HepG2 (cell line): ENCODE results near the gene RING1. TPM values are rescaled to one million over a fixed set of nuclear protein-coding genes. Genes with fewer than 3 reads are reported as not detected.
A peak's percentile ranks its signal among the peaks of the same experiment; 100 is the strongest.

Experiments used
- ATF1 ChIP-seq: IDR thresholded peaks from 2 replicates; pipeline ENCODE4 v1.6.1; 2016; ENCODE audit warnings: mild to moderate bottlenecking, control low read depth
- ATF7-NPFF ChIP-seq: sonication (generic); formaldehyde crosslinking; IDR thresholded peaks from 2 replicates; pipeline ENCODE4 v1.8.1; 2023; ENCODE audit warnings: mild to moderate bottlenecking, low read depth, missing genetic modification reagents, moderate library complexity
- CHD4 ChIP-seq: fragments of 200-600 bp; sonication (generic); IDR thresholded peaks from 2 replicates; pipeline ENCODE4 v1.7.0; 2017; ENCODE audit warnings: mild to moderate bottlenecking, low read length, borderline replicate concordance
- FUBP1 ChIP-seq: sonication (generic); formaldehyde crosslinking; IDR thresholded peaks from 2 replicates; pipeline ENCODE4 v1.5.1; 2020; ENCODE audit warnings: missing genetic modification reagents, mild to moderate bottlenecking, borderline replicate concordance
- KLF16 ChIP-seq, 2 experiments: sonication (generic) in 1 of 2; formaldehyde crosslinking in 1 of 2; IDR thresholded peaks; 2 replicates each; pipeline versions ENCODE4 v1.6.1 to v1.8.0; 2016 to 2023; ENCODE audit warnings: missing genetic modification reagents in 2 of 2, missing compliant biosample characterization in 1 of 2
- NAIF1 ChIP-seq: sonication (generic); formaldehyde crosslinking; IDR thresholded peaks from 2 replicates; pipeline ENCODE4 v1.5.0; 2020; ENCODE audit warnings: mild to moderate bottlenecking, missing genetic modification reagents, borderline replicate concordance
- NFKB2 ChIP-seq: sonication (generic); formaldehyde crosslinking; IDR thresholded peaks from 2 replicates; pipeline ENCODE4 v1.4.0; 2020; ENCODE audit warnings: missing genetic modification reagents, borderline replicate concordance
- SP1 ChIP-seq, 2 experiments: fragments of 450-650 bp in 1 of 2; sonication (generic) in 1 of 2; formaldehyde crosslinking in 1 of 2; IDR thresholded peaks; 2 replicates each; pipeline versions ENCODE4 v1.4.0 to v1.6.1; 2016 to 2020; ENCODE audit warnings: missing genetic modification reagents in 1 of 2
- ZFP36 ChIP-seq: fragments of 150-350 bp; IDR thresholded peaks from 2 replicates; pipeline ENCODE4 v1.6.1; 2018; ENCODE audit warnings: borderline replicate concordance, low read length, low read depth; ENCODE audit not compliant: partially characterized antibody
- ZNF10 ChIP-seq: sonication (generic); formaldehyde crosslinking; IDR thresholded peaks from 2 replicates; pipeline ENCODE4 v1.4.0; 2020; ENCODE audit warnings: mild to moderate bottlenecking, low read depth, missing genetic modification reagents, borderline replicate concordance
- ZNF205 ChIP-seq: IDR thresholded peaks from 2 replicates; pipeline ENCODE4 v1.6.1; 2018; ENCODE audit warnings: missing biosample characterization, missing genetic modification reagents
- ZNF232 ChIP-seq: sonication (generic); formaldehyde crosslinking; IDR thresholded peaks from 2 replicates; pipeline ENCODE4 v1.4.0; 2020; ENCODE audit warnings: missing genetic modification reagents, borderline replicate concordance
- ZNF251 ChIP-seq: sonication (generic); formaldehyde crosslinking; IDR thresholded peaks from 2 replicates; pipeline ENCODE4 v1.9.0; 2021; ENCODE audit warnings: mild to moderate bottlenecking, missing genetic modification reagents
- ZNF549 ChIP-seq: sonication (generic); formaldehyde crosslinking; IDR thresholded peaks from 2 replicates; pipeline ENCODE4 v1.5.0; 2020; ENCODE audit warnings: missing genetic modification reagents
- ZNF609 ChIP-seq: sonication (generic); formaldehyde crosslinking; IDR thresholded peaks from 2 replicates; pipeline ENCODE4 v1.4.0; 2020; ENCODE audit warnings: mild to moderate bottlenecking, missing genetic modification reagents, borderline replicate concordance
- ZNF766 ChIP-seq: sonication (generic); formaldehyde crosslinking; IDR thresholded peaks from 2 replicates; pipeline ENCODE4 v1.5.0; 2020; ENCODE audit warnings: missing genetic modification reagents, borderline replicate concordance
- ZNF775 ChIP-seq: sonication (generic); formaldehyde crosslinking; IDR thresholded peaks from 2 replicates; pipeline ENCODE4 v1.4.0; 2020; ENCODE audit warnings: missing genetic modification reagents, mild to moderate bottlenecking, moderate library complexity, borderline replicate concordance
- polyA plus RNA-seq, 8 experiments: library from polyadenylated mRNA; depleted of rRNA in 3 of 8; stranded (reverse) in 7 of 8; unstranded in 1 of 8; fragments of >200 nt; fragmentation: Illumina TruSeq in 4 of 8; extraction: Trizol in 4 of 8; gene quantifications; 2 replicates each; pipeline versions ENCODE4 v1.2.1 to v1.2.3, GENCODE V29; 2011 to 2016; ENCODE audit warnings: low read depth in 4 of 8, missing spikeins in 1 of 8, mixed read lengths in 1 of 8; ENCODE audit not compliant: insufficient read depth in 1 of 8
- total RNA-seq, 5 experiments: library from RNA; depleted of rRNA; stranded (reverse); fragments of >200 nt; fragmentation: Illumina TruSeq; extraction: Trizol; gene quantifications; 2 replicates each; pipeline ENCODE4 v1.2.3, GENCODE V29; 2016; ENCODE audit warnings: low read depth in 1 of 5
- TF ChIP-seq, protein P1 (sequence below): sonication (generic); formaldehyde crosslinking; IDR thresholded peaks from 2 replicates; pipeline ENCODE4 v1.4.0; 2020; ENCODE audit warnings: missing genetic modification reagents
- TF ChIP-seq, protein P2 (sequence below): sonication (generic); formaldehyde crosslinking; IDR thresholded peaks from 2 replicates; pipeline ENCODE4 v1.9.0; 2021; ENCODE audit warnings: missing genetic modification reagents, borderline replicate concordance

The RING1 gene
- total and polyA plus RNA-seq, 2 of the 13 experiments (the other 11 are each of a cell fraction or from before 2014, with no cell fraction given) = 23.9 to 33.6 TPM

GRCh38 chr6:33208091-33208967, at the start of gene RING1 (continued):
- TF ChIP-seq ZNF609 (CRISPR knock-in tag) = peak; percentile 39; the same call in 1 of the 2 replicates
- no peak for TF ChIP-seq ZNF251 (CRISPR knock-in tag)
- TF ChIP-seq ATF7-NPFF (CRISPR knock-in tag) = peak; percentile 91
- TF ChIP-seq ZNF10 (CRISPR knock-in tag) = no peak
- TF ChIP-seq NAIF1 (CRISPR knock-in tag) = no peak
- no peak for TF ChIP-seq CHD4
- TF ChIP-seq ZNF549 = no peak
- TF ChIP-seq ATF1 (CRISPR knock-in tag) = peak; percentile 73; the same call in 1 of the 2 replicates
- peak; percentile 65; the same call in 1 of the 2 replicates for TF ChIP-seq NFKB2 (CRISPR knock-in tag)
- TF ChIP-seq SP1 (IDR thresholded peaks at IDR 0.05) = no peak
- peak; percentile 64; the same call in 1 of the 2 replicates for TF ChIP-seq SP1 (CRISPR knock-in tag; IDR thresholded peaks at IDR 0.05)
- TF ChIP-seq, protein P1, sequence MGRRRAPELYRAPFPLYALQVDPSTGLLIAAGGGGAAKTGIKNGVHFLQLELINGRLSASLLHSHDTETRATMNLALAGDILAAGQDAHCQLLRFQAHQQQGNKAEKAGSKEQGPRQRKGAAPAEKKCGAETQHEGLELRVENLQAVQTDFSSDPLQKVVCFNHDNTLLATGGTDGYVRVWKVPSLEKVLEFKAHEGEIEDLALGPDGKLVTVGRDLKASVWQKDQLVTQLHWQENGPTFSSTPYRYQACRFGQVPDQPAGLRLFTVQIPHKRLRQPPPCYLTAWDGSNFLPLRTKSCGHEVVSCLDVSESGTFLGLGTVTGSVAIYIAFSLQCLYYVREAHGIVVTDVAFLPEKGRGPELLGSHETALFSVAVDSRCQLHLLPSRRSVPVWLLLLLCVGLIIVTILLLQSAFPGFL = no peak
- TF ChIP-seq, protein P2, sequence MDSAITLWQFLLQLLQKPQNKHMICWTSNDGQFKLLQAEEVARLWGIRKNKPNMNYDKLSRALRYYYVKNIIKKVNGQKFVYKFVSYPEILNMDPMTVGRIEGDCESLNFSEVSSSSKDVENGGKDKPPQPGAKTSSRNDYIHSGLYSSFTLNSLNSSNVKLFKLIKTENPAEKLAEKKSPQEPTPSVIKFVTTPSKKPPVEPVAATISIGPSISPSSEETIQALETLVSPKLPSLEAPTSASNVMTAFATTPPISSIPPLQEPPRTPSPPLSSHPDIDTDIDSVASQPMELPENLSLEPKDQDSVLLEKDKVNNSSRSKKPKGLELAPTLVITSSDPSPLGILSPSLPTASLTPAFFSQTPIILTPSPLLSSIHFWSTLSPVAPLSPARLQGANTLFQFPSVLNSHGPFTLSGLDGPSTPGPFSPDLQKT (CRISPR knock-in tag) = no peak
- no peak for TF ChIP-seq FUBP1 (CRISPR knock-in tag)
- peak; percentile 75; the same call in 1 of the 2 replicates for TF ChIP-seq ZNF205 (CRISPR knock-in tag)
- TF ChIP-seq ZNF766 (CRISPR knock-in tag) = peak; percentile 84; the same call in 1 of the 2 replicates
- TF ChIP-seq KLF16 (CRISPR knock-in tag; IDR thresholded peaks at IDR 0.05) = peak in 1 of 2 experiments; percentile 85; a peak in 1 of 4 replicates
- no peak for TF ChIP-seq ZFP36
- TF ChIP-seq ZNF775 = no peak
- peak; percentile 53; the same call in 1 of the 2 replicates for TF ChIP-seq ZNF232 (CRISPR knock-in tag)
